Breast epithelium (tissue), 4 donors: ENCODE measurements around the gene TTLL11. TPM values are rescaled to one million over a fixed set of nuclear protein-coding genes. Genes with fewer than 3 reads are reported as not detected.
"Not testable (repeated sequence)": the region's sequence is repeated elsewhere in the genome, so short reads cannot be mapped to it uniquely, and the experiment has no call there.

ENCODE experiments used
- DNase-seq, 2 donors: peaks; one replicate each; pipeline ENCODE4 v3.0.0-alpha.2; 2019; ENCODE audit warnings: low spot score in 2 of 2
- H3K27ac ChIP-seq, 2 donors: fragments of 200-600 bp; sonication (generic) in 1 of 2; one replicate each; pipeline ENCODE4 v1.5.1; 2016 to 2019; ENCODE audit warnings: mild to moderate bottlenecking in 1 of 2
- H3K27me3 ChIP-seq, 2 donors: fragments of 200-600 bp; sonication (generic) in 1 of 2; one replicate each; pipeline versions ENCODE4 v1.5.1 to v1.6.0; 2017 to 2019; ENCODE audit warnings: control low read depth in 1 of 2, mild to moderate bottlenecking in 1 of 2
- H3K36me3 ChIP-seq: fragments of 200-600 bp; one replicate; pipeline ENCODE4 v1.5.1; 2019
- H3K4me1 ChIP-seq, 2 donors: fragments of 200-600 bp; sonication (generic); one replicate each; pipeline ENCODE4 v1.5.1; 2016 to 2019; ENCODE audit warnings: control low read depth in 1 of 2
- H3K4me3 ChIP-seq, 3 donors: fragments of 200-600 bp; sonication (generic); 1 replicate in 2 of 3; 2 replicates in 1 of 3; pipeline ENCODE4 v1.5.1; 2016 to 2019; ENCODE audit warnings: mild to moderate bottlenecking in 3 of 3, moderate library complexity in 2 of 3
- H3K9me3 ChIP-seq, 2 donors: fragments of 200-600 bp; sonication (generic) in 1 of 2; one replicate each; pipeline ENCODE4 v1.5.1; 2016 to 2019; ENCODE audit warnings: control low read depth in 1 of 2
- POLR2A ChIP-seq: fragments of 450-650 bp; IDR thresholded peaks from one replicate; pipeline ENCODE4 v1.6.1; 2016; ENCODE audit warnings: antibody characterized with exemption, mild to moderate bottlenecking, moderate library complexity
- POLR2AphosphoS5 ChIP-seq, 3 donors: sonication (generic); formaldehyde crosslinking; IDR thresholded peaks; one replicate each; pipeline ENCODE4 v1.6.1; 2017; ENCODE audit warnings: antibody characterized with exemption in 3 of 3
- intact Hi-C: fragments of 100-400 bp; cut with DNase I; formaldehyde crosslinking; loops from one replicate; pipeline ENCODE4 v1.15.1; 2023; ENCODE audit warnings: low total_unique reads
- total RNA-seq, 3 donors: library from RNA; depleted of rRNA; stranded (reverse); fragments of >200 nt; gene quantifications; one replicate each; pipeline ENCODE4 v1.1.0, GENCODE V29; 2016
- TF ChIP-seq, protein P1 (sequence below), 3 donors: fragments of 450-650 bp; IDR thresholded peaks; one replicate each; pipeline ENCODE4 v1.5.1; 2016 to 2017; ENCODE audit warnings: antibody characterized with exemption in 3 of 3, mild to moderate bottlenecking in 3 of 3, moderate library complexity in 3 of 3

TTLL11 gene
- total RNA-seq, 3 donors from 2014 or later = 9.0 to 12.1 (median 10.0) TPM

DNA sequence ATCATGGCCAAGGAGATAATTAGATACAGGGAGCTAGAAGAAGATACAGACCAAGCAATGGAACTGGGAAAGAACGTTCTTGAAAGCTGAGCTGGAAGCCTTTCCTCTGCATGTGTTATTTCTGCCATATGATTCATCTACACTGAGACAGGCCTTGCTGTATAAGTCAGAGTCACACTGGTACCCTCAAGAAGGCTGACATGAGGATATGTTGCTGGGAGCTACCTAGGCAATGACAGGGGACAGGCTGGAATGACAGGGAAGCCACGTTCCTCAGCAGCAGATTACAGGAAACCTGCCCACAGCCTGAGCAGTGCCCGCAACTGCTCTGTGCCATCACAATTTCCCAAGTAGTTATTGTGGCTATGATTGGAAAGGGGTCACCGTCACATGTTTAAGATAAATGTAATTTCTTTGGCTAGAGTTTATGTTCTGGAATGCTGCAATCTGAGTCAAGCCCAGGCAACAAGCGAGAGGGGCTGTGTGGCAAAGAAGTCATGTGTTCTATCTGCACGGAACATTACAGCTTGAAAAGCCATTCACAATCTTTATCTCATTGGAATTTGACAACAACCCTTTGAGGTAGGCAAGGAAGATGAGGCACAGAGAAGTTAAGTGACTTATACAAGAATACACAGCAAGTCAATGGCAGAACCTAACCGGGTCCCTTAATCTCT, 108.2 kb downstream of the TTLL11 start:
- no peak for DNase-seq
- no peaks in the 10 kb centered on the region for H3K36me3 ChIP-seq
- intact Hi-C loops = no loop called here
- TF ChIP-seq POLR2AphosphoS5 (IDR thresholded peaks at IDR 0.05) (no peak), POLR2A (no peak)
- TF ChIP-seq, protein P1, sequence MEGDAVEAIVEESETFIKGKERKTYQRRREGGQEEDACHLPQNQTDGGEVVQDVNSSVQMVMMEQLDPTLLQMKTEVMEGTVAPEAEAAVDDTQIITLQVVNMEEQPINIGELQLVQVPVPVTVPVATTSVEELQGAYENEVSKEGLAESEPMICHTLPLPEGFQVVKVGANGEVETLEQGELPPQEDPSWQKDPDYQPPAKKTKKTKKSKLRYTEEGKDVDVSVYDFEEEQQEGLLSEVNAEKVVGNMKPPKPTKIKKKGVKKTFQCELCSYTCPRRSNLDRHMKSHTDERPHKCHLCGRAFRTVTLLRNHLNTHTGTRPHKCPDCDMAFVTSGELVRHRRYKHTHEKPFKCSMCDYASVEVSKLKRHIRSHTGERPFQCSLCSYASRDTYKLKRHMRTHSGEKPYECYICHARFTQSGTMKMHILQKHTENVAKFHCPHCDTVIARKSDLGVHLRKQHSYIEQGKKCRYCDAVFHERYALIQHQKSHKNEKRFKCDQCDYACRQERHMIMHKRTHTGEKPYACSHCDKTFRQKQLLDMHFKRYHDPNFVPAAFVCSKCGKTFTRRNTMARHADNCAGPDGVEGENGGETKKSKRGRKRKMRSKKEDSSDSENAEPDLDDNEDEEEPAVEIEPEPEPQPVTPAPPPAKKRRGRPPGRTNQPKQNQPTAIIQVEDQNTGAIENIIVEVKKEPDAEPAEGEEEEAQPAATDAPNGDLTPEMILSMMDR (IDR thresholded peaks at IDR 0.05) = no peak
- H3K9me3 ChIP-seq = no peaks in the 10 kb centered on the region
- no peaks in the 10 kb centered on the region for H3K27me3 ChIP-seq
- H3K27ac ChIP-seq = peak overlapping the region in 1 of 2 donors; percentile 39
- H3K4me3 ChIP-seq = no peak overlapping the region
- H3K4me1 ChIP-seq = peaks cover 0 to 6% of the 10 kb centered on the region in 2 donors

DNA sequence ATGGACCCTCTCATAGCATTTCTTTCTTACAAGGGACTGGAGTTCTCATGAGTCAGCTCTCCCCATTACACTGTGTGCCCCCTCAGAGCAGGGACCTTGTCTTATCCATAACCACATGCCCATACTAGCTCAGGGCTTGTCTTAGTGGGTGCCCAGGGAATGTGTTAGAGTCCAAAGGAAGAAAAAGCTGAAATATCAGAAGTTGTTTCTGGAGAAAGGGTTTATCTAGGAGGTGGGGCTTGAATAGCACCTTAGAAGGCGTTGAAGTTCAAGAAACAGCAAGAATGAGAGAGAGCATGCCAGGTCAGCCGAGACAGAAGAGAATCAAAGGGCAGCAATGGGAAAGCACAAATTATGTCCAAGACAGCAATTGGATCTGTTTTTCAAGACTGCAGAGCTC, 109.4 kb downstream of the TTLL11 start:
- no peak overlapping the region for H3K27ac ChIP-seq
- peaks cover 0 to 6% of the 10 kb centered on the region in 2 donors for H3K4me1 ChIP-seq

DNA sequence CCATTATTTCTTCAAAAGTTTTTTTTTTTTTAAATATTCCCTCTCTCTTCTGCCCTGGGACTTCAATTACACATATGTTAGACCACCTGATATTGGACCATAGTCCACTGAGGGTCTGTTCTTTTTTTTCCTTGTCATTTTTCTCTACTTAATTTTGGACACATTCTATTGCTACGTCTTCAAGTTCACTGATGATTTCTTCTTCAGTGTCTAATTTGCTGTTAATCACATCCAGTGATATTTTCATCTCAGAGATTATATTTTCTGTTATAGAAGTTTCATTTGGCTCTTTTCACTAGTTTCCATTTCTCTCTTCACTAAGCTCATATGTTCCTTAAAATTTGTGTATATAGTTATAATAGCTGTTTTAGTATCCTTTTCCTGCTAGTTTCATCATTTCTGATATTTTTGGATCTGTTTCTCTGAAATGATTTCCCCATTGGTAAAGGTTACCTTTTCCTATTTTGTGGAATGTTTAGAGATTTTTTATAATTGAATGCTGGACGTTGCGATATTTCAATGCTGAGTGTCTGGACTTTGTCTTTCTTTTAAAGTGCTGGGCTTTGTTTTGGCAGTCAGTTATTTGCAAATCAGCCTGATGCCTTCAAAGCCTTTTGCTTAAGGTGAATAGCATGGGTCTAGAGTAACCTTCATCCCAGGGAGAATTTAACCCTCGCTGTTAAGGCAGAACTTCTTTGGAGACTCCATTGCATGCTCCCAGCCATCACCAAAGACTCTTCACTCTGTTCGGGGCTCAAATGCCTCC, 111.8 kb downstream of the TTLL11 start:
- no peak overlapping the region for H3K27ac ChIP-seq
- no peak overlapping the region for H3K4me3 ChIP-seq
- intact Hi-C loops = no loop called here
- no peaks in the 10 kb centered on the region for H3K36me3 ChIP-seq
- no peaks in the 10 kb centered on the region for H3K27me3 ChIP-seq
- DNase-seq = no peak
- H3K9me3 ChIP-seq = no peaks in the 10 kb centered on the region
- TF ChIP-seq, protein P1 (IDR thresholded peaks at IDR 0.05) = no peak
- no peak for TF ChIP-seq POLR2A
- H3K4me1 ChIP-seq = peaks cover 0 to under 1% of the 10 kb centered on the region in 2 donors

More for the DNA sequence above, 109.4 kb downstream of the TTLL11 start:
- DNase-seq = no peak
- Histone ChIP-seq H3K36me3 (no peaks in the 10 kb centered on the region), H3K9me3 (no peaks in the 10 kb centered on the region), H3K4me3 (no peak overlapping the region), H3K27me3 (no peaks in the 10 kb centered on the region)
- intact Hi-C loops = no loop called here
- no peak for TF ChIP-seq POLR2AphosphoS5 (IDR thresholded peaks at IDR 0.05)
- no peak for TF ChIP-seq POLR2A
- TF ChIP-seq, protein P1 (IDR thresholded peaks at IDR 0.05) = no peak

DNA sequence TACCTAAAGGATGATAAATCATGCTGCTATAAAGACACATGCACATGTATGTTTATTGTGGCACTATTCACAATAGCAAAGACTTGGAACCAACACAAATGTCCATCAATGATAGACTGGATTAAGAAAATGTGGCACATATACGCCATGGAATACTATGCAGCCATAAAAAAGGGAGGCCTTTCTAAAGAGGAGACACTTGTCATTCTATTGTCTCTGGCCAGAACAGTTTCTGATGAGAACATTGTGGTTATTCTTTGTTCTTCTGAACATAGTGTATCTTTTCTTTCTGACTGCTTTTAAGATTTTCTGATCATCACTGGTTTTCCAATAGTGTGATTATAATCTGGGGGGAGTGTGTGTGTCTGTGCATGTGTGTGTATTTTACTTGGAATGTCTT, 112.4 kb downstream of the TTLL11 start:
- H3K27me3 ChIP-seq, H3K27ac ChIP-seq, H3K4me3 ChIP-seq, H3K9me3 ChIP-seq, DNase-seq, H3K4me1 ChIP-seq, H3K36me3 ChIP-seq, intact Hi-C loops: not testable (repeated sequence)

DNA sequence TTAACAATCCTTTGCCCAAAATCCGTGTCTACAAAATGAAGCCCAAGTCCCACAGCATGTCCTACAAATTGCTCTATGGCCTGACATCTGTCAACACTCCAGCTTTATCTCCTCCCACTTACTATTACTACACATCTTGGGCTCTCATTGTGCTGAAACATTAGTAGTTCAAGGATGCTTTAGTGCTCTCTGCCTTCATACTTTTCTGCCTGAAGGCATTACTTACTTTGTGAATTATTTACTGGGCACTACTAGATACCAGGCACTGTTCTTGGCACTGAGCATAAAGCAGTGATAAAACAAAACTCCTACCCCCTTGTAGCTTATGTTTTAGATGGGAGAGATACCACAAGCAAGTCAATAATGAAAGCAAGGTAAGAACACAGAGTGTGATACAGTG, 113.4 kb downstream of the TTLL11 start:
- Histone ChIP-seq H3K36me3 (no peaks in the 10 kb centered on the region), H3K4me3 (no peak overlapping the region), H3K27ac (no peak overlapping the region), H3K27me3 (no peaks in the 10 kb centered on the region), H3K4me1 (no peaks in the 10 kb centered on the region), H3K9me3 (no peaks in the 10 kb centered on the region)
- intact Hi-C loops = no loop called here
- no peak for DNase-seq
- no peak for TF ChIP-seq POLR2AphosphoS5 (IDR thresholded peaks at IDR 0.05)
- TF ChIP-seq POLR2A = no peak
- TF ChIP-seq, protein P1 (IDR thresholded peaks at IDR 0.05) = no peak
